ENCODE measurements around the gene CELA1.

DNA sequence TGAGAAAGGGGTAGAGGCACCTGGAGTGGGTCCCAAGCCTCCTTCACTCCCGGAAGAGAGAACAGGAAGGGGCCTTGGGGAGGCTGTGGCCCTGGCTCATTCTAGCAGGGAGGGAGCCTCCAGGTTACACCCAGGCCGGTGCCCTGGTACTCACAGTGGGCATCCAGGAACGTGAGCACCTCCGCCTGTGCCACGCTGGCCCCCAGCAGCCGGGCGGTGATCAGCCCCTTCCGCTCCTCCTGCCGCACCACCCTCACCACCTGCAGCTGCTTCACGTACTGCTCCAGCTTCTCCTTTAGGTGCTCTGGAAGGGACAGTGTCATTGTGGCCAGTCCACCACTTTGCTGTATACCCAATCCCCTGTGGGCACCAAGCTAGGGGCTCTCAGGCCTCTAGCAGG, 18.8 kb upstream of the CELA1 start:
- TF ChIP-seq EZH2phosphoT487 (IDR thresholded peaks at IDR 0.05; ENCODE audit: insufficient read depth, low read depth), result no peak
- no peak for TF ChIP-seq EZH2 (IDR thresholded peaks at IDR 0.05; ENCODE audit: insufficient read depth, poor library complexity, severe bottlenecking)
